ENCODE data around the gene NR4A1.

Gene NR4A1

DNA sequence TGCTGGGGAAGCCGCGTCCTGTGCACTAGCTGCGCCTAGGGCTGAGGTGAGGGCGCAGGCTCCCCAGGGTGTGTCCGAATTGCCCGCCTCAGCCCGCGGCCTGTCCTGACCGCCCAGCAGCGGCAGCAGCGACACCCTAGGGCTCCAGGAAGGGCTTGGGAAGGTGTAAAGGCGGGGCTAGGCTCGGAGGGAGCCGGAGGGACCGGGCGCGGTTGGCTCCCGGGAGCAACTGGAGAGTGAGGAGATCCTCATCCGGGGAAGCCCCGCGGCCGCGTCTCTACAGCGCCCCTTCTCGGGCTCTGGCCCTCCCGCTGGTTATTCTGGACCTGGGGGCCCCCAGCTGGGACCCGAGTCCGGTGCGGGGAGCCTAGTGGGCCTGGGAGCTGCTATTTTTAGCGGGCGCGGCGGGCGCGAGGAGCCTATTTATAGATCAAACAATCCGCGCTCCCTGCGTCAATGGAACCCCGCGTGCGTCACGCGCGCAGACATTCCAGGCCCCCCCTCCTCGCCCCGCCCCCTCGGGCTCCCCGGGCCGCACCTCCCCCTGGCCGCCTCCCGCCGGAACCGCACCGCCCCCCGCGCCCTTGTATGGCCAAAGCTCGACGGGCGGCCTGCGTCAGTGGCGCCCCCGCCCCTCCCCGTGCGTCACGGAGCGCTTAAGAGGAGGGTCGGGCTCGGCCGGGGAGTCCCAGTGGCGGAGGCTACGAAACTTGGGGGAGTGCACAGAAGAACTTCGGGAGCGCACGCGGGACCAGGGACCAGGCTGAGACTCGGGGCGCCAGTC is at the start of gene NR4A1:
Gene NR4A1, plus strand, starts transcription at position 685 of the 784 bp plus-strand sequence. CDS start 2,887 bp downstream, outside the sequence.
- peak; percentile 95 for DNase-seq (ENCODE audit: low spot score)

DNA sequence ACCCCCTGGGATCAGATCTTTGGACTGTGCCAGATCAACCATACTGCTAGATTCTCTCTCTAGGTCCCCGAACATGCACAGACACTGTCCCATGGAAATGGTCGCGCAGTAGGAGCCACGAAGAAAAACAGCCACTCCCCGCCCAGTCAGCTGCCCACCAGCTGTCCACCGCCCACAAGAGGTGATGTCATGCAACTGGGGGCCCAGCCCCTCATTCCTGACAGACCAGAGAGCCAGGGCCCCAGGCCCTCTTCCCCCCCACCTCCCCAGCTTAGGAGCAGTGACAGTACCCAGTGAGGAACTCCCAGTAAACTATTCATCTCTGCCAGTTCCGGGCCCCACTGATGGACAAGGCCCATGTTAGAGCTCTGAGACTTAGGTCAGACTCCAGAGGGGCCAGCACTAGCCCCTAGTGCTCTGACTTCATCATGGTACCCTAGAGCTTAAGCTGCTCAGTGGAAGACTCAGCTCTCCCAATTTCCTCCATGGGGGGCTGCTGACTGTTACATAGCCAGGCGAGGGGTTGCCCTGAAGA is 48.2 kb upstream of the NR4A1 start:
- no peak for DNase-seq (ENCODE audit: low spot score)

DNA sequence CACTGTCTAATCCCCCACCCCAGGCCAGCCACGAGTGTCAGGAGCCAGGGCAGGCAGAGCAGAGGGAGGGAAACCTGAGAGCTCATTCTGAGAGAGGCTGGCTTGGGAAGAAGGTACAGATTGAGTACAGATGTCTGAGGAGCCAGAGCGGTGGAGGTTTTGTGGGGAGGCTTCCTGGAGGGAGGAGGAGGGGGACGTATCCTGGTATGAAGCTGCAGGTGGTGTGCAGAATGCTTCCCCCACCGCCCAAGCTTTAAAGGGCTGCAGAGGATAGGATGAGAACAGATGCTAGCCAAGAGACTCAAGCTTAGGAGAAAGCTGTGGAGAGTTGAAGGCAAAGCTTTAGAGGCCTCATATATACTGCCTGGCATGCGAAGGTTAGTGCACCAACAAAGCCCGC is 47.7 kb upstream of the NR4A1 start:
- no peak for DNase-seq (ENCODE audit: low spot score)

DNA sequence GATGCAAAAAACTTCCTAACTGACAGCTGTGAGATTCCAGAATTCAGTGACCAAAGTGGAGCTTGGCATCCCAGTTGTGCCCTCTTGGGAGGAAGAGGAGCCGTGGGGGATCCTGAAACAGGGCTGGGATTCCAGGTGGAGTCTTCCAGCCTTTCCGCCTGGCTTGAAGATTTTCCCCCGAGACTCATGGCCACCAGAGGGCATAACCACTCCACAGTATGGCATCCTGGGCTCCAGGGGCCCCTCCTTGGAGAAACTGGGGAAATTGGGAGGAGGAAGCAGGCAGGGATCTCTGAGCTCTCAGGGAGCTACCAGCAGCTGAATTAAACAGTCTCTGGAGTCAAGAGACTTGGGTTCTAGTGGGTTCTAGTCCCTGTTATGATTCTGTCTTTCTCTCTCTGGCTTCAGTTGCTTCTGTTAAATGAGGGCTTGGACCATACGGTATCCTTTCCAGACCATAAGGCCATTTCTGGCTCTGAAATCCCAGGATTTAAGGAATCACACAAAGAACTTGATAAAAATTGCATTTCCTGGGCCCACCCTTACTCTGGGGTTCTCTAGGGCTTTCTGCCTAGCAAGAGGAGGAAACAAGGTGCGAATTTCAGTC is 47.1 kb upstream of the NR4A1 start:
- peak; percentile 74 for DNase-seq (ENCODE audit: low spot score)

DNA sequence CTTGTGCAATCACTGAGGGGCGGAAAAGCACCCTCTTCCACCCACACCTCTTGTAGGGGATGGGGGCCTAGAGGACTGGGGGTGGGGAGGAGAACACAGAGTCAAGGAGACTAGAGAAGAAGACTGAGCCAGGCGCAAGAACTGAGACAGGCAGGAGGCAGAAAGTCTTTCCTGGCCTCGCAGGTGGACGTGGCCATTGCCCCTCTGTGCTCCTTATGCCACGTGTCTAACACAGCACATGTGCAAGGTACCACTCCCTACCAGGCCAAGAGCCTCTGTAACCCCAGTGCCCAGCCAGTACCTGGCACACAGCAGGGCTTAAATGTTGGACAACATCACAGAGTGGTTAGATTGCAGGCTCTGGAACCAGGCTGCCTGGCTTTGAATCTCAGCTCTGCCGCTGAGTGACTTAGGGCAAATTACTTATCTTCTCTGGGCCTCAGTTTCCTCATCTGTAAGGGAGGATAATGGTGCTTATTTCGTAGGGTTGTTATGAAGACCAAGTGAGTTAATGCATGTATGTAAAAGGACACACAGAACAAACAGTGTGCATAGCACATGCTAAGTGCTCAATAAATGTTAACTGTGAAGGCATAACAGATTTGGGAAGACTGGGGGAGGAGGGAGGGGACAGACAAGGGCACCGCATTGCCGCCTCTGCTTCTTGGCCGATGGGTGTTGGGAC is 45.9 kb upstream of the NR4A1 start:
- DNase-seq (ENCODE audit: low spot score), result no peak

DNA sequence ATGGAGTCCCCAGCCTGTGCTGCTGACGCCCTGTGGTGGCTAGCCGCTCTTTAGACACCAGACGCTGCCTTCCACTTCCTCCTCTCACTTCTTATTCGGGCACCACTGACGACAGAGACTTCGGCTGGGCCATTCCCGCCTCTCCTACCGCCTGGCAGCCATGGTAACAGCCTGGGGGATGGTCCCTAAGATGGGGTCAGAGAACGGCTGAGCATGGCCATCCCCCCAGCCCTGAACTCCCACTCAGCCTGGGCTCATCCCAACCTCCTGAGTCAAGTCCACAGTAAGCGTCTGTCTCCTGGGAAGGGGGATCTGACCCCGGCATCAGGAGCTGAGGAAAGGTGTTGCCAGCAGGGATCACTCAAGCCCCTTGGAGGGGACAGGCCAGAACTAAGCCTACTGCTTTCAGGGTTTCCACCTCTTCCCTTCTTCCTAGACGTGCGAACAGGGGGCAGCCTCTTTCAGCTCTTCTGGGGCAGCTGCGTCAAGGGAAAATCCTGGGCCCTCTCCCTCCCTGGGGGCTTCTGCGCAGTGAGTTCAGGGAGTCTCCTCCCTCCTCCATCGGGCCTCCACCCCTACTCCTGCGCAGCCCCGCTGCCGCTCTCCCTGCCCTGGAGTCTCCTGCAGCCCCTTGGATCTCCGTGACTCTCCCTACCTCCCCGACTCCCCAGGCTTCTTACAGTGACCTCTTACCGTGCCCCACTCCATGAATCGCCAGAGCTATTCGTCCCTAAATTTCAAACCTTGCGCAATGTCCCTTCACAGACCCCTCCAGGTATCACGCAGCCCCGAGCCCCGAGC is 45.1 kb upstream of the NR4A1 start:
- DNase-seq (ENCODE audit: low spot score), result no peak

DNA sequence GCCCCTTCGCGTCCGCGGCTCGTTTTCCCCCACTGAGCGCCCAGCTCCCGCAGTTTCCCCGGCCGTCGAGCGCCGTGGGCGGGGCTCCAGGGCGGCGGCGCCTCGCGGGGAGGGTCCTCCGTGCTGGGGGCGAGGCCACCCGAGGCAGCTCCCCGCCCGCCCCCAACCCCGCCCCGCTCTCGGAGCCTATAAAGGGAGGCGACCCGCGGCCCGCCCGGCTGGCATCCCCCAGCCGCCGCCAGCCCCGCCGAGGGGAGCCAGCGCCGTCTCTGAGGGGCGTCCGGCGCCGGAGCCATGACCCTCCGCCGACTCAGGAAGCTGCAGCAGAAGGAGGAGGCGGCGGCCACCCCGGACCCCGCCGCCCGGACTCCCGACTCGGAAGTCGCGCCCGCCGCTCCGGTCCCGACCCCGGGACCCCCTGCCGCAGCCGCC is 44.5 kb upstream of the NR4A1 start, which contains the start of gene TAMALIN:
Gene TAMALIN, plus strand, starts transcription at position 221 of the 432 bp plus-strand sequence. Its CDS starts 74 bp downstream, at position 295.
- peak; percentile 53 for DNase-seq (ENCODE audit: low spot score)

DNA sequence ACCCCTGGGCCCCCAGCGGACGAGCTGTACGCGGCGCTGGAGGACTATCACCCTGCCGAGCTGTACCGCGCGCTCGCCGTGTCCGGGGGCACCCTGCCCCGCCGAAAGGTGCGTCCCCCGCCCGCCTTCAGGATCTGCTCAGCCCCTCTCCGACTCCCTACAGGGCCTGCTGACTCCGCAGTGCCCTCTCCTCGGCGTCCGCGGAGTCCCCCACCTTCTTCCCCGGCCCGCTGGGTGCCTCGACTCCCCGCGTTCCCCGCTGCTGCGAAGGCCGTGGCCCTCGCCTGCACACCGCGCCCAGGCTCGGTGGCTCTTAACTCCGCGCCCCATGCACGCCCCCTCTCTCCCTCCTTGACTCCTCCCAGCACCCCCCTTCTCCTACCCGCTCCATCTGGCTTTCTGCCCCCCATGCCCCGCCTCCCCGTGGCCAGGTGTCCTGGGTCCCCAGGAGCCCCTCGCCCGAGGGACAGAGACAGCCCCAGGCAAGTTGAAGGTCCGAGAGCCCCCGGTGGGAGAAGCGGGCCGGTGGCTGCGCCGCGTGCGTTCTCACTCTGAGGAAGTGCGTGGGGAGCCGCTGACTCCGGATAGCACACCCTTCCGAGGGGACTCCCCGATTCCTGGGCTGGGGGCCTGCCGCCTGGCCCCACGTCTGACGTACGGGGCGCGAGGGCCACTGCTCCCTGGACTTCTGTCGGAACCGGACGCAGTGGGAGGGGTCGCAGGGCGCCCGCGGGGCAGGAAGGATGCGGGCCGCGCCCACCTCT is 43.9 kb upstream of the NR4A1 start:
- DNase-seq (ENCODE audit: low spot score), result no peak

DNA sequence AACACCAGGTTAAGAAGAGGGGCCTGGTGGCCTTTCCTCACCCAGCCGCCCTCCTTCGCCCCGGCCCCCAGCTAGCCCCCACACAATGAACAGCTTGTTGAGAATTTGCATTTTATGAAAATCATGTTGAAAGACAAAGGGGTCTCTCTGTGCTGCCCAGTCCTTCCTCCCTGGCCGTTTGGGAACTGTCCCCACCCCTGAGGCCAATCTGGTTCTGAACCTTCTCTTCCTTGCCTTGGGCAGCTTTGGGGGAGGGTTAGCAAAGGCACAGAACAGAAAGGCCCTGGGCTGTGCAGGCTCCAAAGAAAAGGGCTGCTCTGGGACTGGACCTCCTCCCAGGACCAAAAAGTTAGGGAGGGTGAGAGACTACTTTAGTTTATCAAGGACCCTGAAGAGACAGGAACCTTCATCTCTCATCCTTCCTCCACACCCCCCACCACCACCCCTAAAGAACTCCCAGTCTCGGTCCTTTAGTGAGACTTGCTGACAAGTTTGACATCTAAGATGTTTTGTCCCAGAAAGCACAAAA is 43.2 kb upstream of the NR4A1 start:
- no peak for DNase-seq (ENCODE audit: low spot score)

DNA sequence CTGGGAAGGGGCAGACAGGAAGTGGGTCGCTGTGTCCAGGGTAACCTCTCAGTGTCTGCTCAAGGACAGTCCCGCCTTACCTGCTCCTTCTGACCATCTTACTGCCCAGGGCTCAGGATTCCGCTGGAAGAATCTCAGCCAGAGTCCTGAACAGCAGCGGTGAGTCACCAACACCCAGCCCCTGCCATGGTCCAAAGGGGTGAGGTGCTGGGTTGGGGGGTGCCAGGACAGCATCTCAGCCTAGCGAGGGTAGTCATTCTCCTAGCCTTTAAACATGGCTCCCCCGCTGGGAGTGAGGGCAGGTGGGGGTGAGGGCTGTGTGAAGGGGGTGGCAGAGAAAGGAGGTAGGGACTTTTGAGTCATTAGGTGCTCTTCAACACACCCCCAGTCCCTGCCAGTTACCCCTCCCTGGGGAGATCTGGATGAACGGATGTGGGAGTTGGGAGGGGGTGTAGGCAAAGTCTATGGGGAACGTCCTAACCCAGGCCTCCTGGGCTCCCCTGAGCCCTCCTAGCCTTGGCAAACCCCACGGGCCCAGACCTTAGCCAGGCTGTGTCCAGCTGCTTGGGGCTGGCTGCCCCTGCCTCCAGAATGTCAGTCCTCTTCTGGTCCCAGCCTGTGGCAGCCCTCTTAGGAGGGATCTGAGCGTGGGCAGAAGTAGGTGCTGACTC is 42.0 kb upstream of the NR4A1 start:
- DNase-seq (ENCODE audit: low spot score), result no peak

DNA sequence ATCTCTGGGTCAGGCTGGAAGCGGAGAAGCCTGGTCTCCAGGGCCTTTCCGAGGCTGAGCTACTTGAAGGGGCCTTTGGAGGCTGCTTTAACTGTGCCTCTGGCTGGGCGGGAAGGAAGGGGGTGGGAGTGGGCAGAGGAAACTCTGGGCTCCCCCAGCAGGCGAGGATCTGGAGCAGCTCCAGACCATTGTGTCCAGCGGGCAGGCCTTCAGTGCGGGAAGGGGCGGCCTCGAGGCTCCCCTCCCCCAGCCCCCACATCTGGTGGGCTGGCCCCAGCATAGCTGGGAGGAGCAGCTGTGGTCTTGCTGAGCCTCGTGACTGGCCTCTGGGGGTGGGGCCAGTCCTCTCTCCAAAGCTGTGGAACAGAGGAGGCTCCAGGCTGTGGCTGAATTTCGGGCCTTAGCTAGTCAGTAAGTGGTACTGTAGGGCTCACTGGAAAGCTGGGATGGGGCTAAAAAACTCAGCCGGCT is 41.1 kb upstream of the NR4A1 start:
- DNase-seq (ENCODE audit: low spot score), result no peak

DNA sequence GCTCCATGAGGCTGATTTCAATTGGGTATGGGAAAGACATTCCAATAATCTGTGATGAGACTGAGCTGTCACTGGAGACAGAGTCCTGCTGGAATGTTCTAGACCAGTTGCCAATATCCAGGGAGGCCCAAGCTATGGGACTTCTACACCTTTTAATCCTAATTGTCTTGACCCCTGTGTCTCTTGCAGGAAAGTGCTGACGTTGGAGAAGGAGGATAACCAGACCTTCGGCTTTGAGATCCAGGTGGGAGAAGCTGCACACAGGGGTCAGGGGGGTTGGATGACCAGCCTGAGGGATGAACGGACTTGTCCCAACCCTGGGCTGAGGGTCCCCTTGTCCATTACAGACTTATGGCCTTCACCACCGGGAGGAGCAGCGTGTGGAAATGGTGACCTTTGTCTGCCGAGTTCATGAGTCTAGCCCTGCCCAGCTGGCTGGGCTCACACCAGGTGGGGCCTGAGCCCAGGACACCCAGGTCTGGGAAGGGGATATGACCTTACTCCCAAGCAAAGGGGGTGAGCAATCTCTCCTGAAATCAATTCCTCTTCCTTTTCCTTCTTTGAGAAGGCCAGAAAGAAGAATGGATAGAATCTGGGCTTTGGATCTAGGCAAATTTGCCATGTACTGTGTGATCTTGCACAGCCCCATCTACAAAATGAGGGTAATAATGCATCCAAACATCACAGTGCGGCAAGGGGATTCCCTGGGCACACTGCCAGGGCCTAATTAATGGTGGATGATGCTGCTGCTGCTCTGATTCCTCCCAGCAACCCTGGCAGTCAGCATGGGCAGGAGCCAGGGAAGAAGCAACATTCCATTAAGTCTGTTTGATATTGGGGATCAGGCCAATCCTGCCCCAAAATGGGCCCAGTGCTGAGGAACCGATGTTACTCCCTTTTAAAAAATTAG is 40.3 kb upstream of the NR4A1 start:
- no peak for DNase-seq (ENCODE audit: low spot score)

DNA sequence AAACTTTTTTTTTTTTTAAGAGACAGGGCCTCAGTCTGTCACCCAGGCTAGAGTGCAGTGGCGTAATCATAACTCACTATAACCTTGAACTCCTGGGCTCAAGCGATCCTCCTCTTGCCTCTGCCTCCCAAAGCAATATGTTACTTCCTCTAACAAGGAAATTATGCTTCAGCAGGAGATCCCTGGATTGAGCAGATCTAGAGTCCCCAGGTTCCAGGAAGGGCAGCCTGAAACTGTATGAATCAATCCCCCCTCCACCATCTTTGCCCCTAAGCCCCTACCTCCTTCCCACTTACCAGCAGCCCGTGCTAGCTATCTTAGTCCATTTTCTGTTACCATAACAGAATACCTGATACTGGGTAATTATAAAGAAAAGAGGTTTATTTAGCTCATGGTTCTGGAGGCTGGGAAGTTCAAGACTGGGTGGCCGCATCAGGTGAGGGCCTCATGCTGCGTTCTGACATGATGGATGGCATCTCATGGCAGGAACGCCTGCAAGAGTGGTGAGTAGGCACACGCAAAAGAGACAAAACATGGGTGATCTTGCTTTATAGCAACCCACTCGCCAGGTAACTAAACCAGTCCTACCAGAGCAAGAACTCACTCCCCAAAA is 39.5 kb upstream of the NR4A1 start:
- DNase-seq (ENCODE audit: low spot score), result no peak

DNA sequence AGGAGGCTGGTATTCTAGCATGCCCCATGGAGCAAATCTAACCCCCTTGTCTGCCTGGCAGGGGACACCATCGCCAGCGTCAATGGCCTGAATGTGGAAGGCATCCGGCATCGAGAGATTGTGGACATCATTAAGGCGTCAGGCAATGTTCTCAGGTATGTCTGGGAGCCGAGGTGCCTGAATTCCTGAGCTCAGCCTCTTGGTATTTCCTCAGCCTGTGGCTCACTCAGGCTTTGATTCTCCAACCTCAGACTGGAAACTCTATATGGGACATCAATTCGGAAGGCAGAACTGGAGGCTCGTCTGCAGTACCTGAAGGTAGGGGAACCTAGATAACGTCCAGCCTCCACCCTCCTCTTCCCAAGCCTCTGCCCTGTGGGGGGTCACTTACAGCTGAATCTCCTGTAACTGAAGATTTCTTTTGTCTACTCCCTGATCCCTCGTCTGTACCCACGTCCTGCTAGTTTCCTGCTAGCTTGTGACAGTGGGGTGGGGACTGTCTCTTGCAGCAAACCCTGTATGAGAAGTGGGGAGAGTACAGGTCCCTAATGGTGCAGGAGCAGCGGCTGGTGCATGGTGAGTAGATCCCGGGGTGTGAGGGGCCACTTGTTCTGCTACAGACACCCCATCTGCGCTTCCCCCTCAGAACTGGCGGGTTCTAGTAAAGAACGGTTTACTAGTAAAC is 37.5 kb upstream of the NR4A1 start:
- DNase-seq (ENCODE audit: low spot score), result no peak

DNA sequence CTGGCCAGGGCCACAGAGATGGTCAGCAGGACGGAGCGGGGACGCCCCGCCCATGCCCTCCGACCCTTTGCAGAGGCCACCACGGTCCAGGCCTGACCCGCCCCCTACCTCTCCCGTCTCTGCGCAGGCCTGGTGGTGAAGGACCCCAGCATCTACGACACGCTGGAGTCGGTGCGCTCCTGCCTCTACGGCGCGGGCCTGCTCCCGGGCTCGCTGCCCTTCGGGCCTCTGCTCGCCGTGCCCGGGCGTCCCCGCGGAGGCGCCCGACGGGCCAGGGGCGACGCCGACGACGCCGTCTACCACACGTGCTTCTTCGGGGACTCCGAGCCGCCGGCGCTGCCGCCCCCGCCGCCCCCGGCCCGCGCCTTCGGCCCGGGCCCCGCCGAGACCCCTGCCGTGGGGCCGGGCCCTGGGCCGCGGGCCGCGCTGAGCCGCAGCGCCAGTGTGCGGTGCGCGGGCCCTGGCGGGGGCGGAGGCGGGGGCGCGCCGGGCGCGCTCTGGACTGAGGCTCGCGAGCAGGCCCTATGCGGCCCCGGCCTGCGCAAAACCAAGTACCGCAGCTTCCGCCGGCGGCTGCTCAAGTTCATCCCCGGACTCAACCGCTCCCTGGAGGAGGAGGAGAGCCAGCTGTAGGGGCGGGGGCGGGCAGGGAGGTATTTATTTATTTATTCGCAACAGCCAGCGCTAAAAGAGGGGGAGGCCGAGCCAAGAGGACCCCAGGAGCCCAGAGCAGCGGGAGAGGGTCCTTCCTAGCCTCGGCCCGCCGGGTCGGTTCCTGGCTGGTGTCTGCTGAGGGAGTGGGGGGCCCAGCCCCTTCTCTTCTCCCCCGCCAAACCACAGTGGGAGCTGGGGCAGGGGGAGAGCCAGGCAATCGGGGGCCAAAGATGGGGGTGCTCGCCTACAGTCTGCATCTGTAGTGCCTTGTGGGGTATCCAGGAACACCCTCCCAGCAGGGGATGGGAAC is 36.4 kb upstream of the NR4A1 start:
- DNase-seq (ENCODE audit: low spot score), result no peak

DNA sequence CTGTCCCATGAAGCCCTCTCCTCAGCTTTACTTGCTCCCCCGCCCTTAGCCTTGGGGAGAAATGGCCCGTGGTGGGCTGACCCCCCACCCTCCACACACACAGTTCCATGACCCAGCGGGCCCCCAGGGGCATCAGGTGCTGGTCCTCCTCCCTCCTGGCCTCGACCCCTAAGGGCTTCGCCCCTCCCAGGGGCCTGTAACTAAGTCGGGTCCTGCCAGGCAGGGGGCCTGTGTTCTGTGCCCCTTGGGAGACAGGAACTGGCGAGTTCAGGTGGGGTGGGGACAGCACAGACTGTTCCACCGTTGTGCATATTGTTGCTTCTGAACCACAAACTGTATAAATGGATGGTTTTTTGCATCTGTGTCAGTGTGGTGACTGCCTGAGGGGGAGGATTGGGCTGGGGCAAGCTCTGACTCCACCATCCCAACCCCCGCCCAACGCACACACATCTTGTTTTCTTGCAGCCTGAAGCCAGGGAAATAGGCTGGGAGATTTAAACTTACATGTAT is 35.7 kb upstream of the NR4A1 start:
- no peak for DNase-seq (ENCODE audit: low spot score)

All from HuH-7 (cell line).